Stimulated activated CD8-positive, alpha-beta memory T cell treated with anti-CD3 and anti-CD28 coated beads, Interleukin-4, amount 100 ng/mL, for 4 hours (primary cell): Measurements from ENCODE around the gene SLC35E4.

Source experiments
- DNase-seq, 2 donors: peaks; one replicate each; pipeline ENCODE4 v3.0.0-alpha.2; 2020; ENCODE audit warnings: low read depth in 2 of 2, low spot score in 1 of 2

SLC35E4 gene

DNA sequence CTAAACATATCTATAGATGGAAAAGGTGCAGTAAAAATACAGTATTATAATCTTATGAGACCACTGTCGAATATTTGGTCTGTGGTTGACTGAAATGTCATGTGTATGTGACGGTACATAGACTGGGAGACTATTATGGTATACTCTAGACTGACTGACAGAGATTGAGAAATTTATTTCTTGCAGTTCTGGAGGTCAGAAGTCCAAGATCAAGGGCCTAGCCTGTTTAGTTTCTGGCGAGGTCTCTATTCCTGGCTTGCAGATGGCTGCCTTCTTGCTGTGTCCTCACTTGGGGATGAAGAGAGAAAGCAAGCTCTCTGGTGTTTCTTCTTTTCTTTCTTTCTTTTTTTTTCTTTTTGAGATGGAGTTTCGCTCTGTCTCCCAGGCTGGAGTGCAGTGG, 51.8 kb downstream of the SLC35E4 start:
- DNase-seq, result no peak

GRCh38 chr22:30689622-30690021, 54.0 kb downstream of the SLC35E4 start:
- DNase-seq, result no peak

GRCh38 chr22:30691204-30691603, 55.6 kb downstream of the SLC35E4 start:
- no peak for DNase-seq

- DNase-seq, result peak; percentile 6 to 17
Measured at GRCh38 chr22:30694171-30694639, 58.6 kb downstream of the SLC35E4 start.

DNA sequence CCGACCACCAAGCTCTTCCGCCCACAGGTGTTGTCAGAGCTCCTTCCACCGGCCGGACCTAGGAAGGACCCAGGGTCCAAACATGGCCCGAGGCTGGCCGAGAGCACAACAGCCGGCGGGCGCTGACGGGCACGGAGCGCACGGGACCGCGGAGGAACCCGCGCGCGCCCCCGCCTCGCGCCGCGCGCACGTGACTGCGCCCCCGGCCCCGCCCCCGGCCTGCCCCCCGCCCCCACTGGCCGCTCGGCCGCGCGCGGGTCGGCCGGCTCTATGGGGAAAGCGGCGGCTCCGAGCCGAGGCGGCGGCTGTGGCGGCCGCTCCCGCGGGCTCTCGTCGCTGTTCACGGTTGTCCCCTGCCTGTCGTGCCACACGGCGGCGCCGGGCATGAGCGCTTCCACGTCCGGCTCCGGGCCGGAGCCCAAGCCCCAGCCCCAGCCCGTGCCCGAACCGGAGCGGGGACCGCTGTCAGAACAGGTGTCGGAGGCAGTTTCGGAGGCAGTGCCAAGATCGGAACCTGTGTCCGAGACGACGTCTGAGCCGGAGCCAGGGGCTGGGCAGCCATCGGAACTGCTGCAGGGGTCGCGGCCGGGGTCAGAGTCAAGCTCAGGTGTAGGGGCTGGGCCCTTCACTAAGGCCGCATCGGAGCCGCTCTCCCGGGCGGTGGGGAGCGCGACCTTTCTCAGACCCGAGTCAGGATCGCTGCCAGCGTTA, 59.2 kb downstream of the SLC35E4 start, which contains the start of gene OSBP2:
TSS of gene OSBP2 (plus strand) at position 235 of the 711 bp plus-strand sequence. CDS start at position 271, 36 bp downstream.
- no peak for DNase-seq

- no peak for DNase-seq
Measured at GRCh38 chr22:30695351-30695851, 59.8 kb downstream of the SLC35E4 start.

- DNase-seq, result no peak
Measured at GRCh38 chr22:30695871-30696655, 60.5 kb downstream of the SLC35E4 start.
